NCI-H2171 treated with DMSO at 0.1 percent for 48 hours (cell line): Measurements from ENCODE around the gene COA7.
A peak's percentile ranks its signal among the peaks of the same experiment; 100 is the strongest.
"Not testable (repeated sequence)": the region's sequence is repeated elsewhere in the genome, so short reads cannot be mapped to it uniquely, and the experiment has no call there.

Source experiments
- DNase-seq: peaks from one replicate; lab custom pipeline; 2025; lab: John Stamatoyannopoulos, UW

COA7 gene

GRCh38 chr1:52697795-52698674, at the start of gene COA7:
TSS of gene COA7 (minus strand) at chr1:52698347. CDS start at chr1:52698326, 21 bp downstream.
- peak; percentile 83 for DNase-seq

GRCh38 chr1:52747450-52747849, 49.3 kb upstream of the COA7 start:
- DNase-seq = no peak

- no peak for DNase-seq
Measured at GRCh38 chr1:52746189-52746588, 48.0 kb upstream of the COA7 start.

- DNase-seq = no peak
Measured at GRCh38 chr1:52741259-52741658, 43.1 kb upstream of the COA7 start.

GRCh38 chr1:52739699-52740467, 41.7 kb upstream of the COA7 start:
- no peak for DNase-seq

GRCh38 chr1:52738893-52739292, 40.7 kb upstream of the COA7 start:
- no peak for DNase-seq

GRCh38 chr1:52738148-52738547, 40.0 kb upstream of the COA7 start:
- no peak for DNase-seq

GRCh38 chr1:52735371-52735770, 37.2 kb upstream of the COA7 start:
- not testable (repeated sequence) for DNase-seq

- DNase-seq = no peak
Measured at GRCh38 chr1:52733368-52733767, 35.2 kb upstream of the COA7 start.

- no peak for DNase-seq
Measured at GRCh38 chr1:52727956-52728656, 30.0 kb upstream of the COA7 start.

- DNase-seq = peak; percentile 48
Measured at GRCh38 chr1:52727114-52727586, 29.0 kb upstream of the COA7 start.

- DNase-seq = peak; percentile 83
Measured at GRCh38 chr1:52726265-52727113, 28.3 kb upstream of the COA7 start, which contains the start of gene ZYG11B. TSS of gene ZYG11B (plus strand) at chr1:52726453. CDS start at chr1:52726654, 201 bp downstream.

- no peak for DNase-seq
Measured at GRCh38 chr1:52725903-52726264, 27.7 kb upstream of the COA7 start.

- no peak for DNase-seq
Measured at GRCh38 chr1:52723260-52723659, 25.1 kb upstream of the COA7 start.

- not testable (repeated sequence) for DNase-seq
Measured at GRCh38 chr1:52715296-52715695, 17.1 kb upstream of the COA7 start.

GRCh38 chr1:52713590-52713989, 15.4 kb upstream of the COA7 start:
- no peak for DNase-seq

GRCh38 chr1:52709016-52709415, 10.9 kb upstream of the COA7 start:
- no peak for DNase-seq

- DNase-seq = no peak
Measured at GRCh38 chr1:52707927-52708655, 9.9 kb upstream of the COA7 start.

GRCh38 chr1:52706941-52707926, 9.1 kb upstream of the COA7 start:
- no peak for DNase-seq
